Activated T-cell treated with anti-CD3 and anti-CD28 coated beads, Interleukin-2, amount 50 U/mL, for 4 hours (primary cell): ENCODE measurements around the gene TTC21A. TPM values are rescaled to one million over a fixed set of nuclear protein-coding genes. Genes with fewer than 3 reads are reported as not detected.

Source experiments
- ATAC-seq, 2 donors: fragments of 200-7000 bp; cut with Tn5 transposase; one replicate each; pipeline ENCODE4 v1.10.0; 2021
- DNase-seq: peaks from one replicate; pipeline ENCODE4 v3.0.0-alpha.2; 2020
- H3K27me3 Mint-ChIP-seq: one replicate; pipeline ENCODE4 v1.8.0; 2021; ENCODE audit warnings: low read depth, mixed read lengths
- H3K36me3 Mint-ChIP-seq: one replicate; pipeline ENCODE4 v1.8.0; 2022; ENCODE audit warnings: mixed read lengths; ENCODE audit not compliant: insufficient read depth
- H3K4me1 Mint-ChIP-seq: one replicate; pipeline ENCODE4 v1.8.0; 2021; ENCODE audit warnings: low read depth, mixed read lengths
- H3K4me3 Mint-ChIP-seq: one replicate; pipeline ENCODE4 v1.8.0; 2021; ENCODE audit warnings: mild to moderate bottlenecking, moderate library complexity, mixed read lengths
- H3K9me3 Mint-ChIP-seq: one replicate; pipeline ENCODE4 v1.8.0; 2021; ENCODE audit warnings: mixed read lengths
- total RNA-seq, 3 donors: library from RNA; stranded (reverse); gene quantifications; one replicate each; pipeline ENCODE4 v1.2.1, GENCODE V29; 2021

TTC21A gene
- total RNA-seq, 3 donors from 2014 or later, result 0.84 to 1.1 (median 1.0) TPM

- H3K9me3 Mint-ChIP-seq, result no peaks in the 10 kb centered on the region
- DNase-seq, result no peak
- ATAC-seq, result no peak
- H3K36me3 Mint-ChIP-seq, result no peaks in the 10 kb centered on the region
- peaks cover 20% of the 10 kb centered on the region for H3K4me1 Mint-ChIP-seq
- H3K27me3 Mint-ChIP-seq, result no peaks in the 10 kb centered on the region
- no peak overlapping the region for H3K4me3 Mint-ChIP-seq
Measured at GRCh38 chr3:39173318-39174125, 66.0 kb downstream of the TTC21A start.

GRCh38 chr3:39176025-39176714 lies 68.7 kb downstream of the TTC21A start:
- Mint-ChIP-seq H3K9me3 (no peaks in the 10 kb centered on the region), H3K36me3 (no peaks in the 10 kb centered on the region), H3K4me3 (no peak overlapping the region), H3K27me3 (no peaks in the 10 kb centered on the region), H3K4me1 (peaks cover 44% of the 10 kb centered on the region)
- no peak for DNase-seq
- ATAC-seq, result no peak

- H3K9me3 Mint-ChIP-seq, result no peaks in the 10 kb centered on the region
- H3K36me3 Mint-ChIP-seq, result no peaks in the 10 kb centered on the region
- peak overlapping the region; percentile 73 for H3K4me3 Mint-ChIP-seq
- no peaks in the 10 kb centered on the region for H3K27me3 Mint-ChIP-seq
- ATAC-seq (peak; percentile 28 to 36), DNase-seq (peak; percentile 77)
- peaks cover 47% of the 10 kb centered on the region for H3K4me1 Mint-ChIP-seq
Measured at GRCh38 chr3:39177708-39178332, 70.3 kb downstream of the TTC21A start.

- ATAC-seq (no peak), DNase-seq (no peak)
- Mint-ChIP-seq H3K4me1 (peaks cover 47% of the 10 kb centered on the region), H3K36me3 (no peaks in the 10 kb centered on the region), H3K4me3 (peak overlapping the region; percentile 72), H3K9me3 (no peaks in the 10 kb centered on the region), H3K27me3 (no peaks in the 10 kb centered on the region)
Measured at GRCh38 chr3:39178553-39178952, 71.1 kb downstream of the TTC21A start.

- peaks cover 47% of the 10 kb centered on the region for H3K4me1 Mint-ChIP-seq
Measured at GRCh38 chr3:39180183-39180545, 72.7 kb downstream of the TTC21A start.

GRCh38 chr3:39180546-39181346 lies 73.3 kb downstream of the TTC21A start:
- Mint-ChIP-seq H3K4me1 (peaks cover 46% of the 10 kb centered on the region), H3K27me3 (no peaks in the 10 kb centered on the region), H3K36me3 (no peaks in the 10 kb centered on the region), H3K9me3 (no peaks in the 10 kb centered on the region), H3K4me3 (peak overlapping the region; percentile 80)
- DNase-seq, result peak; percentile 87
- ATAC-seq, result peak; percentile 87 to 88

More at GRCh38 chr3:39180183-39180545, 72.7 kb downstream of the TTC21A start:
- H3K27me3 Mint-ChIP-seq, result no peaks in the 10 kb centered on the region
- no peaks in the 10 kb centered on the region for H3K9me3 Mint-ChIP-seq
- peak overlapping the region; percentile 69 for H3K4me3 Mint-ChIP-seq
- H3K36me3 Mint-ChIP-seq, result no peaks in the 10 kb centered on the region
- ATAC-seq, result peak; percentile 6 to 7
- DNase-seq, result no peak

GRCh38 chr3:39181408-39182335 lies 74.2 kb downstream of the TTC21A start:
- Mint-ChIP-seq H3K4me3 (peak overlapping the region; percentile 80), H3K9me3 (no peaks in the 10 kb centered on the region)
- no peak for DNase-seq

GRCh38 chr3:39183211-39184080 lies 76.0 kb downstream of the TTC21A start:
- peaks cover 28% of the 10 kb centered on the region for H3K4me1 Mint-ChIP-seq
- no peaks in the 10 kb centered on the region for H3K27me3 Mint-ChIP-seq
- DNase-seq (no peak), ATAC-seq (no peak)
- H3K4me3 Mint-ChIP-seq, result no peak overlapping the region
- H3K36me3 Mint-ChIP-seq, result no peaks in the 10 kb centered on the region
- no peaks in the 10 kb centered on the region for H3K9me3 Mint-ChIP-seq

More at GRCh38 chr3:39181408-39182335, 74.2 kb downstream of the TTC21A start:
- peaks cover 39% of the 10 kb centered on the region for H3K4me1 Mint-ChIP-seq
- H3K36me3 Mint-ChIP-seq, result no peaks in the 10 kb centered on the region
- H3K27me3 Mint-ChIP-seq, result no peaks in the 10 kb centered on the region
- no peak for ATAC-seq

- Mint-ChIP-seq H3K27me3 (no peaks in the 10 kb centered on the region), H3K9me3 (no peaks in the 10 kb centered on the region), H3K36me3 (no peaks in the 10 kb centered on the region), H3K4me1 (peaks cover 19% of the 10 kb centered on the region), H3K4me3 (no peak overlapping the region)
- DNase-seq (no peak), ATAC-seq (no peak)
Measured at GRCh38 chr3:39184081-39184967, 76.8 kb downstream of the TTC21A start.

- no peak for DNase-seq
- H3K9me3 Mint-ChIP-seq, result no peaks in the 10 kb centered on the region
- H3K4me3 Mint-ChIP-seq, result no peak overlapping the region
- H3K36me3 Mint-ChIP-seq, result no peaks in the 10 kb centered on the region
- H3K4me1 Mint-ChIP-seq, result peaks cover 18% of the 10 kb centered on the region
- no peak for ATAC-seq
- H3K27me3 Mint-ChIP-seq, result no peaks in the 10 kb centered on the region
Measured at GRCh38 chr3:39184968-39185285, 77.4 kb downstream of the TTC21A start.

- H3K9me3 Mint-ChIP-seq, result no peaks in the 10 kb centered on the region
- no peaks in the 10 kb centered on the region for H3K27me3 Mint-ChIP-seq
- ATAC-seq (no peak), DNase-seq (no peak)
- no peak overlapping the region for H3K4me3 Mint-ChIP-seq
- peaks cover 15% of the 10 kb centered on the region for H3K4me1 Mint-ChIP-seq
- H3K36me3 Mint-ChIP-seq, result no peaks in the 10 kb centered on the region
Measured at GRCh38 chr3:39185326-39185958, 78.0 kb downstream of the TTC21A start.
